HCT116 (cell line): Measurements from ENCODE around the gene CLN5. TPM values are rescaled to one million over a fixed set of nuclear protein-coding genes. Genes with fewer than 3 reads are reported as not detected.

ENCODE experiments used
- ATAC-seq: fragments of 200-7000 bp; cut with Tn5 transposase; 2 replicates; pipeline ENCODE4 v1.9.1; 2020; ENCODE audit warnings: mild to moderate bottlenecking, moderate library complexity
- BruUV-seq: library from RNA; stranded (reverse); fragments of 400-500 nt; replicated peaks from 2 replicates; lab custom pipeline; 2021; lab: Mats Ljungman, UMichigan
- CTCF ChIA-PET: fragments of 300-600 bp; sonication (Branson Sonifier 250); formaldehyde crosslinking; loops from one replicate; lab custom pipeline; 2021; ENCODE audit warnings: antibody characterized with exemption; lab: Charles Lee
- POLR2A ChIA-PET: fragments of 300-600, 350-600 bp; sonication (Branson Sonifier 250); formaldehyde crosslinking; loops from one replicate; lab custom pipeline; 2021; ENCODE audit warnings: antibody characterized with exemption; lab: Charles Lee
- RAD21 ChIA-PET, 2 experiments: fragments of 300-600 bp; sonication (Branson Sonifier 250); formaldehyde crosslinking; loops; one replicate each; lab custom pipeline; 2023; ENCODE audit warnings: low total read pairs in 2 of 2; ENCODE audit not compliant: uncharacterized antibody in 2 of 2, unreplicated experiment in 2 of 2, low non-redundant PET in 1 of 2; lab: Charles Lee
- DNase-seq: peaks from one replicate; pipeline ENCODE4 v3.0.0-alpha.2; 2010; ENCODE audit warnings: low read depth, low spot score
- H2AFZ ChIP-seq: fragments of 200-600 bp; shearing (Covaris generic), sonication (generic); 2 replicates; pipeline ENCODE4 v1.6.1; 2017; ENCODE audit warnings: low read depth, mixed run types, mixed read lengths, antibody characterized with exemption, low read length; ENCODE audit not compliant: poor library complexity, severe bottlenecking
- H3K27ac ChIP-seq: 2 replicates; pipeline ENCODE4 v1.5.1; 2012; ENCODE audit warnings: low read depth, low read length
- H3K27me3 ChIP-seq: fragments of 200-600 bp; sonication (generic); 2 replicates; pipeline ENCODE4 v1.6.1; 2016; ENCODE audit warnings: mixed run types, low read length, mixed read lengths; ENCODE audit not compliant: insufficient read depth
- H3K36me3 ChIP-seq, 2 experiments: fragments of 200-500 bp in 1 of 2; fragments of 200-600 bp in 1 of 2; sonication (Bioruptor generic) in 1 of 2; sonication (generic) in 1 of 2; 2 replicates each; pipeline versions ENCODE4 v1.5.1 to v1.6.1; 2014 to 2016; ENCODE audit warnings: low read length in 2 of 2, inconsistent platforms in 1 of 2, mixed read lengths in 1 of 2, mixed run types in 1 of 2; ENCODE audit not compliant: insufficient read depth in 2 of 2, control insufficient read depth in 1 of 2
- H3K4me1 ChIP-seq, 2 experiments: fragments of 200-600 bp in 1 of 2; sonication (generic) in 1 of 2; 2 replicates each; pipeline versions ENCODE4 v1.5.1 to v1.6.1; 2012 to 2017; ENCODE audit warnings: low read length in 2 of 2, inconsistent platforms in 1 of 2, mild to moderate bottlenecking in 1 of 2, mixed read lengths in 1 of 2, mixed run types in 1 of 2, moderate library complexity in 1 of 2; ENCODE audit not compliant: insufficient read depth in 2 of 2, control insufficient read depth in 1 of 2
- H3K4me2 ChIP-seq: fragments of 200-600 bp; sonication (generic); 2 replicates; pipeline ENCODE4 v1.6.1; 2017; ENCODE audit warnings: mixed run types, low read length, mixed read lengths
- H3K4me3 ChIP-seq, 2 experiments: fragments of 200-600 bp in 1 of 2; sonication (generic) in 1 of 2; replicated peaks in 1 of 2; 2 replicates each; pipeline ENCODE4 v1.5.1; 2011 to 2016; ENCODE audit warnings: low read length in 2 of 2, control low read depth in 1 of 2, low read depth in 1 of 2, mild to moderate bottlenecking in 1 of 2, mixed read lengths in 1 of 2, mixed run types in 1 of 2
- H3K79me2 ChIP-seq: fragments of 200-600 bp; sonication (generic); 2 replicates; pipeline ENCODE4 v1.6.1; 2017; ENCODE audit warnings: mild to moderate bottlenecking, mixed run types, low read length, moderate library complexity, mixed read lengths; ENCODE audit not compliant: insufficient read depth
- H3K9ac ChIP-seq: fragments of 200-600 bp; sonication (generic); 2 replicates; pipeline ENCODE4 v1.6.1; 2016; ENCODE audit warnings: low read length, mixed read lengths
- H3K9me2 ChIP-seq: fragments of 200-600 bp; sonication (generic), shearing (Covaris generic); 2 replicates; pipeline ENCODE4 v1.6.1; 2017; ENCODE audit warnings: mixed run types, mild to moderate bottlenecking, moderate library complexity; ENCODE audit not compliant: insufficient read depth
- H3K9me3 ChIP-seq, 2 experiments: fragments of 200-500 bp in 1 of 2; fragments of 200-600 bp in 1 of 2; sonication (Bioruptor generic) in 1 of 2; sonication (generic) in 1 of 2; 2 replicates each; pipeline ENCODE4 v1.6.1; 2014 to 2017; ENCODE audit warnings: low read length in 2 of 2, mixed read lengths in 2 of 2, inconsistent platforms in 1 of 2, low read depth in 1 of 2, mild to moderate bottlenecking in 1 of 2, mixed run types in 1 of 2, moderate library complexity in 1 of 2; ENCODE audit not compliant: control insufficient read depth in 1 of 2, insufficient read depth in 1 of 2
- H4K20me1 ChIP-seq: fragments of 200-600 bp; sonication (generic), shearing (Covaris generic); 2 replicates; pipeline ENCODE4 v1.6.1; 2017; ENCODE audit warnings: mixed run types, mild to moderate bottlenecking, moderate library complexity; ENCODE audit not compliant: insufficient read depth
- CBX3 ChIP-seq: IDR thresholded peaks from 2 replicates; pipeline ENCODE4 v1.6.1; 2012; ENCODE audit warnings: low read depth
- CEBPB ChIP-seq: IDR thresholded peaks from 2 replicates; pipeline ENCODE4 v1.6.1; 2012; ENCODE audit warnings: low read depth
- FOSL1 ChIP-seq: IDR thresholded peaks from 2 replicates; pipeline ENCODE4 v1.6.1; 2012; ENCODE audit warnings: low read depth
- JUND ChIP-seq: IDR thresholded peaks from 2 replicates; pipeline ENCODE4 v1.6.1; 2012
- POLR2A ChIP-seq: IDR thresholded peaks from 2 replicates; pipeline ENCODE4 v1.7.0; 2011; ENCODE audit warnings: borderline replicate concordance; ENCODE audit not compliant: insufficient read depth, insufficient read length; ENCODE audit errors: extremely low read depth
- POLR2AphosphoS5 ChIP-seq: IDR thresholded peaks from 2 replicates; pipeline ENCODE4 v1.6.1; 2011; ENCODE audit warnings: mild to moderate bottlenecking, low read depth, low read length, moderate library complexity
- SIN3A ChIP-seq: IDR thresholded peaks from 2 replicates; pipeline ENCODE4 v1.6.1; 2012; ENCODE audit warnings: low read depth
- SP1 ChIP-seq: IDR thresholded peaks from 2 replicates; pipeline ENCODE4 v1.6.1; 2012; ENCODE audit warnings: low read depth
- SRF ChIP-seq: IDR thresholded peaks from 2 replicates; pipeline ENCODE4 v1.6.1; 2012; ENCODE audit warnings: low read depth
- TCF7L2 ChIP-seq: IDR thresholded peaks from 2 replicates; pipeline ENCODE4 v1.7.0; 2011; ENCODE audit warnings: borderline replicate concordance, inconsistent platforms; ENCODE audit not compliant: insufficient read depth, insufficient read length; ENCODE audit errors: extremely low read depth
- YY1 ChIP-seq: IDR thresholded peaks from 2 replicates; pipeline ENCODE4 v1.6.1; 2011; ENCODE audit warnings: low read length, low read depth, moderate library complexity, mild to moderate bottlenecking; ENCODE audit not compliant: insufficient replicate concordance; ENCODE audit errors: extremely low read depth
- ZFX ChIP-seq: fragments of 450-650 bp; IDR thresholded peaks from 2 replicates; pipeline ENCODE4 v1.6.1; 2017
- ZNF274 ChIP-seq: fragments of 200-500 bp; sonication (Bioruptor generic); IDR thresholded peaks from 2 replicates; pipeline ENCODE4 v1.6.1; 2014; ENCODE audit warnings: mild to moderate bottlenecking, low read depth, low read length, inconsistent platforms
- intact Hi-C: fragments of 100-400 bp; cut with micrococcal nuclease; formaldehyde crosslinking; loops from 2 replicates; pipeline ENCODE4 v1.10.0; 2022
- total RNA-seq: library from RNA; stranded (reverse); gene quantifications from one replicate; pipeline ENCODE4 v1.2.1, GENCODE V29; 2021; ENCODE audit not compliant: unreplicated experiment
- TF ChIP-seq, protein P1 (sequence below), 3 experiments: fragments of 200-600 bp in 1 of 3; sonication (generic) in 1 of 3; IDR thresholded peaks in 2 of 3; conservative IDR thresholded peaks in 1 of 3; 2 replicates each; pipeline ENCODE4 v1.5.1; 2012 to 2017; ENCODE audit warnings: low read depth in 2 of 3, low read length in 2 of 3, antibody characterized with exemption in 1 of 3, borderline replicate concordance in 1 of 3, control low read depth in 1 of 3, mild to moderate bottlenecking in 1 of 3, mixed read lengths in 1 of 3, mixed run types in 1 of 3, moderate library complexity in 1 of 3; ENCODE audit not compliant: insufficient read depth in 1 of 3
- TF ChIP-seq, protein P2 (sequence below): IDR thresholded peaks from 2 replicates; pipeline ENCODE4 v1.6.1; 2011; ENCODE audit warnings: mild to moderate bottlenecking, low read length, moderate library complexity; ENCODE audit not compliant: insufficient replicate concordance; ENCODE audit errors: extremely low read depth
- TF ChIP-seq, protein P3 (sequence below): IDR thresholded peaks from 2 replicates; pipeline ENCODE4 v1.6.1; 2012
- TF ChIP-seq, protein P4 (sequence below): IDR thresholded peaks from 2 replicates; pipeline ENCODE4 v1.6.1; 2012

Gene CLN5
- total RNA-seq, 1 experiment from 2014 or later = 21.4 TPM

DNA sequence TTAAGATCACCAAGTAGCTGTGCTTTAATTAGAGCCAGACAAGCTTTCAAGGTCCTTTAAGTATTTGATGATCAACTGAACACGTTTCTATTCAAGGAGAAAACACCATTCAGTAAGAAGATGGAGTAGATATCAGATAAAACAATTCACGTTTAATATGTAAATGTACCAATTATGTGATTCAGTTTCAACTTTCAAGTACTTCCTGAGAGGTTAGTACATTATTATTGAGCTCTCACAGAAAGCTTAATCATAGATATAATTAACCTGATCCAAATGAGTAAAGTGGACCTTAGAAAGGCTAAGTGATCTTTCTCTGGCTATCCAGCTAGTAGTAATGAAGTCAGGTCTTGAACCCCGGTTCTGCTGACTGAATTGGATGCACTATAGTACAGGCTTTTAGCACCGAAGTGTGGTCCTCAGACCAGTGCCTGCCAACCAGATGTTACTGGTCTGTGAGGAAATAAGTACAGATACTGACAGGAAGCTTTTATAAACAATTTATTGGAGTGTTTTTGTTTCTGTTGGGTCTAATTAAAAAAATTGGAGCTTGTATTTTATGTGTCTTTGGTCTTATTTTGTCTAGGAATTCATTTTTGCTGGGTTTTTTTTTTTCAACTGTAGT lies 10.2 kb downstream of the CLN5 start:
- Histone ChIP-seq H3K9ac (no peak overlapping the region), H3K9me2 (no peaks in the 10 kb centered on the region), H3K4me3 (no peak overlapping the region), H3K9me3 (no peaks in the 10 kb centered on the region), H4K20me1 (no peaks in the 10 kb centered on the region), H3K27me3 (no peaks in the 10 kb centered on the region), H3K4me1 (no peaks in the 10 kb centered on the region), H2AFZ (no peak overlapping the region), H3K4me2 (no peak overlapping the region), H3K27ac (no peak overlapping the region), H3K79me2 (peaks cover 23% of the 10 kb centered on the region), H3K36me3 (peaks cover 16 to 17% of the 10 kb centered on the region in 2 experiments; a peak in 3 of 4 replicates)
- TF ChIP-seq YY1 (no peak), ZNF274 (no peak), SIN3A (no peak), POLR2AphosphoS5 (no peak), SRF (no peak), JUND (no peak), FOSL1 (no peak), TCF7L2 (no peak), CEBPB (no peak), SP1 (no peak), CBX3 (no peak), ZFX (no peak), POLR2A (no peak)
- TF ChIP-seq, protein P1, sequence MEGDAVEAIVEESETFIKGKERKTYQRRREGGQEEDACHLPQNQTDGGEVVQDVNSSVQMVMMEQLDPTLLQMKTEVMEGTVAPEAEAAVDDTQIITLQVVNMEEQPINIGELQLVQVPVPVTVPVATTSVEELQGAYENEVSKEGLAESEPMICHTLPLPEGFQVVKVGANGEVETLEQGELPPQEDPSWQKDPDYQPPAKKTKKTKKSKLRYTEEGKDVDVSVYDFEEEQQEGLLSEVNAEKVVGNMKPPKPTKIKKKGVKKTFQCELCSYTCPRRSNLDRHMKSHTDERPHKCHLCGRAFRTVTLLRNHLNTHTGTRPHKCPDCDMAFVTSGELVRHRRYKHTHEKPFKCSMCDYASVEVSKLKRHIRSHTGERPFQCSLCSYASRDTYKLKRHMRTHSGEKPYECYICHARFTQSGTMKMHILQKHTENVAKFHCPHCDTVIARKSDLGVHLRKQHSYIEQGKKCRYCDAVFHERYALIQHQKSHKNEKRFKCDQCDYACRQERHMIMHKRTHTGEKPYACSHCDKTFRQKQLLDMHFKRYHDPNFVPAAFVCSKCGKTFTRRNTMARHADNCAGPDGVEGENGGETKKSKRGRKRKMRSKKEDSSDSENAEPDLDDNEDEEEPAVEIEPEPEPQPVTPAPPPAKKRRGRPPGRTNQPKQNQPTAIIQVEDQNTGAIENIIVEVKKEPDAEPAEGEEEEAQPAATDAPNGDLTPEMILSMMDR (IDR thresholded peaks at IDR 0.05 in 2 of 3, conservative IDR thresholded peaks at IDR 0.05 in 1 of 3; ENCODE audit: borderline replicate concordance in 1 of 3, insufficient read depth in 1 of 3, low read depth in 2 of 3, low read length in 2 of 3) = no peak
- TF ChIP-seq, protein P2, sequence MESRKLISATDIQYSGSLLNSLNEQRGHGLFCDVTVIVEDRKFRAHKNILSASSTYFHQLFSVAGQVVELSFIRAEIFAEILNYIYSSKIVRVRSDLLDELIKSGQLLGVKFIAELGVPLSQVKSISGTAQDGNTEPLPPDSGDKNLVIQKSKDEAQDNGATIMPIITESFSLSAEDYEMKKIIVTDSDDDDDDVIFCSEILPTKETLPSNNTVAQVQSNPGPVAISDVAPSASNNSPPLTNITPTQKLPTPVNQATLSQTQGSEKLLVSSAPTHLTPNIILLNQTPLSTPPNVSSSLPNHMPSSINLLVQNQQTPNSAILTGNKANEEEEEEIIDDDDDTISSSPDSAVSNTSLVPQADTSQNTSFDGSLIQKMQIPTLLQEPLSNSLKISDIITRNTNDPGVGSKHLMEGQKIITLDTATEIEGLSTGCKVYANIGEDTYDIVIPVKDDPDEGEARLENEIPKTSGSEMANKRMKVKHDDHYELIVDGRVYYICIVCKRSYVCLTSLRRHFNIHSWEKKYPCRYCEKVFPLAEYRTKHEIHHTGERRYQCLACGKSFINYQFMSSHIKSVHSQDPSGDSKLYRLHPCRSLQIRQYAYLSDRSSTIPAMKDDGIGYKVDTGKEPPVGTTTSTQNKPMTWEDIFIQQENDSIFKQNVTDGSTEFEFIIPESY = no peak
- TF ChIP-seq, protein P3, sequence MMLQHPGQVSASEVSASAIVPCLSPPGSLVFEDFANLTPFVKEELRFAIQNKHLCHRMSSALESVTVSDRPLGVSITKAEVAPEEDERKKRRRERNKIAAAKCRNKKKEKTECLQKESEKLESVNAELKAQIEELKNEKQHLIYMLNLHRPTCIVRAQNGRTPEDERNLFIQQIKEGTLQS = no peak
- TF ChIP-seq, protein P4, sequence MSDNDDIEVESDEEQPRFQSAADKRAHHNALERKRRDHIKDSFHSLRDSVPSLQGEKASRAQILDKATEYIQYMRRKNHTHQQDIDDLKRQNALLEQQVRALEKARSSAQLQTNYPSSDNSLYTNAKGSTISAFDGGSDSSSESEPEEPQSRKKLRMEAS = no peak
- ATAC-seq (no peak), DNase-seq (no peak)
- ChIA-PET CTCF (interaction anchor here (0.6 to 1.6 kb wide), 3 partner anchors 31 to 591 kb away, joined by 3 read pairs; no protein-coding TSS in a partner anchor), RAD21 (no interaction called here), POLR2A (no interaction called here)
- BruUV-seq = no TSS peak
- intact Hi-C loops = loop anchor here (10.0 kb wide), 1 partner anchor 1327 kb away; no protein-coding TSS in a partner anchor
